Eye (tissue), 1 donor: ENCODE results near the gene SLCO2A1.

Source experiments
- DNase-seq: peaks from one replicate; pipeline ENCODE4 v3.0.0-alpha.2; 2015

Gene SLCO2A1

GRCh38 chr3:133894353-133895207 lies 135.1 kb downstream of the SLCO2A1 start:
- DNase-seq: peak; percentile 51

- DNase-seq: peak; percentile 16
Observed at GRCh38 chr3:133893683-133894352, 135.9 kb downstream of the SLCO2A1 start.

GRCh38 chr3:133892541-133893231 lies 137.0 kb downstream of the SLCO2A1 start:
- DNase-seq: no peak

- DNase-seq: peak; percentile 77
Observed at GRCh38 chr3:133891662-133892378, 137.9 kb downstream of the SLCO2A1 start.

GRCh38 chr3:133890972-133891644 lies 138.6 kb downstream of the SLCO2A1 start:
- no peak for DNase-seq

GRCh38 chr3:133890037-133890436 lies 139.7 kb downstream of the SLCO2A1 start:
- no peak for DNase-seq

GRCh38 chr3:133888726-133889340 lies 140.9 kb downstream of the SLCO2A1 start:
- DNase-seq: no peak

GRCh38 chr3:133887803-133888703 lies 141.7 kb downstream of the SLCO2A1 start:
- peak; percentile 9 for DNase-seq

GRCh38 chr3:133887074-133887802 lies 142.5 kb downstream of the SLCO2A1 start:
- no peak for DNase-seq

- no peak for DNase-seq
Observed at GRCh38 chr3:133886031-133886722, 143.5 kb downstream of the SLCO2A1 start.

- no peak for DNase-seq
Observed at GRCh38 chr3:133884887-133885711, 144.6 kb downstream of the SLCO2A1 start.

GRCh38 chr3:133884054-133884886 lies 145.5 kb downstream of the SLCO2A1 start:
- no peak for DNase-seq

GRCh38 chr3:133883641-133884040 lies 146.1 kb downstream of the SLCO2A1 start:
- no peak for DNase-seq

GRCh38 chr3:133882986-133883586 lies 146.6 kb downstream of the SLCO2A1 start:
- DNase-seq: no peak

GRCh38 chr3:133881939-133882825 lies 147.5 kb downstream of the SLCO2A1 start:
- DNase-seq: no peak

- DNase-seq: no peak
Observed at GRCh38 chr3:133881492-133881891, 148.2 kb downstream of the SLCO2A1 start.
